H1 (cell line): Measurements from ENCODE around the gene PCDH9. TPM values are rescaled to one million over a fixed set of nuclear protein-coding genes. Genes with fewer than 3 reads are reported as not detected.

ENCODE experiments used
- CTCF ChIA-PET: fragments of 300-600 bp; sonication (Branson Sonifier 250); formaldehyde crosslinking; loops from one replicate; lab custom pipeline; 2021; ENCODE audit not compliant: partially characterized antibody; lab: Charles Lee
- POLR2A ChIA-PET: fragments of 300-600 bp; sonication (Branson Sonifier 250); formaldehyde crosslinking; loops from one replicate; lab custom pipeline; 2021; ENCODE audit warnings: inconsistent platforms; ENCODE audit not compliant: partially characterized antibody; lab: Charles Lee
- DNase-seq, 2 experiments: peaks; one replicate each; pipeline versions ENCODE4 v3.0.0 to v3.0.0-alpha.2; 2010 to 2022; ENCODE audit warnings: low spot score in 2 of 2, low read depth in 1 of 2, mixed read lengths in 1 of 2
- FAIRE-seq: peaks from 2 replicates; lab custom pipeline; 2011; peaks lifted over from hg19 to GRCh38; lab: Jason Lieb, UNC
- H2AFZ ChIP-seq: 2 replicates; pipeline ENCODE4 v1.8.1; 2012; ENCODE audit warnings: low read length, inconsistent platforms
- H2AK5ac ChIP-seq: 2 replicates; pipeline ENCODE4 v1.6.1; 2013; ENCODE audit warnings: low read depth, low read length
- H2BK120ac ChIP-seq: replicated peaks from 2 replicates; pipeline ENCODE3; 2013; ENCODE audit warnings: low read depth, low read length, inconsistent platforms
- H2BK12ac ChIP-seq: 2 replicates; pipeline ENCODE4 v1.6.1; 2013; ENCODE audit warnings: low read depth, low read length
- H2BK15ac ChIP-seq: 2 replicates; pipeline ENCODE4 v1.6.1; 2013; ENCODE audit warnings: low read length
- H2BK20ac ChIP-seq: 2 replicates; pipeline ENCODE4 v1.6.1; 2013; ENCODE audit warnings: low read length
- H2BK5ac ChIP-seq: 2 replicates; pipeline ENCODE4 v1.6.1; 2013; ENCODE audit warnings: low read depth, low read length
- H3K14ac ChIP-seq: 2 replicates; pipeline ENCODE4 v1.6.1; 2013; ENCODE audit warnings: inconsistent platforms; ENCODE audit not compliant: insufficient read length
- H3K18ac ChIP-seq: 2 replicates; pipeline ENCODE4 v1.6.1; 2013; ENCODE audit warnings: low read length; ENCODE audit errors: extremely low read depth
- H3K23ac ChIP-seq: 2 replicates; pipeline ENCODE4 v1.6.1; 2013; ENCODE audit warnings: inconsistent platforms; ENCODE audit not compliant: insufficient read length
- H3K23me2 ChIP-seq: 2 replicates; pipeline ENCODE4 v1.6.1; 2013; ENCODE audit warnings: low read depth, low read length
- H3K27ac ChIP-seq: 2 replicates; pipeline ENCODE4 v1.6.1; 2011; ENCODE audit warnings: low read depth, low read length, inconsistent platforms
- H3K27me3 ChIP-seq, 4 experiments: replicated peaks in 1 of 4; 1 replicate in 1 of 4; 2 replicates in 3 of 4; pipeline versions ENCODE4 v1.6.1 to v1.8.1; 2011 to 2013; ENCODE audit warnings: low read length in 3 of 4, mild to moderate bottlenecking in 3 of 4, inconsistent platforms in 2 of 4, mixed read lengths in 2 of 4, moderate library complexity in 1 of 4; ENCODE audit not compliant: control insufficient read depth in 3 of 4, insufficient read depth in 3 of 4; ENCODE audit errors: extremely low read depth in 1 of 4
- H3K36me3 ChIP-seq, 4 experiments: 2 replicates each; pipeline versions ENCODE4 v1.6.1 to v1.8.1; 2011 to 2013; ENCODE audit warnings: mild to moderate bottlenecking in 4 of 4, low read length in 3 of 4, moderate library complexity in 2 of 4, control low read depth in 1 of 4, inconsistent platforms in 1 of 4; ENCODE audit not compliant: insufficient read depth in 4 of 4, control insufficient read depth in 2 of 4
- H3K4ac ChIP-seq: replicated peaks from 2 replicates; pipeline ENCODE3; 2013; ENCODE audit warnings: low read length, low read depth, mixed read lengths, inconsistent platforms; ENCODE audit not compliant: insufficient read length
- H3K4me1 ChIP-seq, 4 experiments: replicated peaks in 1 of 4; 1 replicate in 1 of 4; 2 replicates in 3 of 4; pipeline versions ENCODE4 v1.6.1 to v1.8.1; 2011 to 2013; ENCODE audit warnings: low read length in 3 of 4, inconsistent platforms in 2 of 4, mixed read lengths in 1 of 4; ENCODE audit not compliant: insufficient read depth in 4 of 4, control insufficient read depth in 3 of 4
- H3K4me2 ChIP-seq, 2 experiments: 2 replicates each; pipeline versions ENCODE4 v1.6.1 to v1.8.1; 2011 to 2013; ENCODE audit warnings: low read depth in 2 of 2, low read length in 2 of 2, control low read depth in 1 of 2, inconsistent platforms in 1 of 2, mild to moderate bottlenecking in 1 of 2; ENCODE audit not compliant: insufficient read depth in 1 of 2
- H3K4me3 ChIP-seq, 4 experiments: fragments of 200-600, 300-600 bp in 1 of 4; sonication (generic), shearing (Covaris generic), sonication (Bioruptor Twin) in 1 of 4; 2 replicates each; pipeline versions ENCODE4 v1.5.1 to v1.8.1; 2011 to 2016; ENCODE audit warnings: low read length in 4 of 4, low read depth in 3 of 4, control low read depth in 2 of 4, inconsistent platforms in 2 of 4, mild to moderate bottlenecking in 2 of 4, mixed read lengths in 1 of 4, moderate library complexity in 1 of 4; ENCODE audit not compliant: insufficient read depth in 2 of 4; ENCODE audit errors: extremely low read depth in 1 of 4
- H3K56ac ChIP-seq: replicated peaks from 2 replicates; pipeline ENCODE3; 2013; ENCODE audit warnings: low read depth, mild to moderate bottlenecking, mixed read lengths, low read length, inconsistent platforms; ENCODE audit not compliant: insufficient read length
- H3K79me1 ChIP-seq: 2 replicates; pipeline ENCODE4 v1.6.1; 2013; ENCODE audit warnings: low read depth, low read length, control low read depth
- H3K79me2 ChIP-seq, 2 experiments: 2 replicates each; pipeline versions ENCODE4 v1.6.1 to v1.8.1; 2012 to 2013; ENCODE audit warnings: low read length in 2 of 2, mild to moderate bottlenecking in 2 of 2, inconsistent platforms in 1 of 2; ENCODE audit not compliant: insufficient read depth in 2 of 2, control insufficient read depth in 1 of 2
- H3K9ac ChIP-seq, 4 experiments: replicated peaks in 1 of 4; 1 replicate in 1 of 4; 2 replicates in 3 of 4; pipeline versions ENCODE4 v1.6.1 to v1.8.1; 2011 to 2013; ENCODE audit warnings: low read depth in 3 of 4, low read length in 3 of 4, control low read depth in 2 of 4, mild to moderate bottlenecking in 2 of 4, moderate library complexity in 2 of 4, inconsistent platforms in 1 of 4; ENCODE audit errors: extremely low read depth in 1 of 4
- H3K9me3 ChIP-seq, 2 experiments: 2 replicates each; pipeline versions ENCODE4 v1.6.1 to v1.8.1; 2012 to 2013; ENCODE audit warnings: mild to moderate bottlenecking in 2 of 2, moderate library complexity in 2 of 2, control low read depth in 1 of 2, inconsistent platforms in 1 of 2, low read depth in 1 of 2, low read length in 1 of 2, mixed read lengths in 1 of 2; ENCODE audit not compliant: insufficient read depth in 2 of 2
- H4K20me1 ChIP-seq, 2 experiments: replicated peaks in 1 of 2; 2 replicates each; pipeline versions ENCODE3 to v1.8.1; 2011 to 2013; ENCODE audit warnings: inconsistent platforms in 2 of 2, low read length in 2 of 2, mild to moderate bottlenecking in 1 of 2; ENCODE audit not compliant: insufficient read depth in 2 of 2, control insufficient read depth in 1 of 2
- H4K5ac ChIP-seq: 2 replicates; pipeline ENCODE4 v1.6.1; 2013; ENCODE audit warnings: low read length, low read depth, mixed read lengths, inconsistent platforms; ENCODE audit not compliant: insufficient read length
- H4K8ac ChIP-seq: 2 replicates; pipeline ENCODE4 v1.8.0; 2013; ENCODE audit warnings: mild to moderate bottlenecking, moderate library complexity, low read length, inconsistent platforms; ENCODE audit not compliant: insufficient read depth; ENCODE audit errors: extremely low read depth
- H4K91ac ChIP-seq: replicated peaks from 2 replicates; pipeline ENCODE3; 2013; ENCODE audit warnings: low read length, mixed read lengths, inconsistent platforms; ENCODE audit not compliant: insufficient read length
- CBX5 ChIP-seq: fragments of 300-800, 300-1000 bp; sonication (generic); IDR thresholded peaks from 2 replicates; pipeline ENCODE4 v1.7.1; 2016; ENCODE audit warnings: antibody characterized with exemption, low read length, low read depth
- CHD2 ChIP-seq: IDR thresholded peaks from 2 replicates; pipeline ENCODE4 v1.6.1; 2012; ENCODE audit warnings: low read length, improper control_type of control experiment
- FOSL1 ChIP-seq: IDR thresholded peaks from 2 replicates; pipeline ENCODE4 v1.6.1; 2011; ENCODE audit warnings: mild to moderate bottlenecking, low read depth, low read length, moderate library complexity; ENCODE audit not compliant: insufficient read depth
- HDAC6 ChIP-seq: IDR thresholded peaks from one replicate; pipeline ENCODE4 v1.7.1; 2012; ENCODE audit warnings: low read depth, mild to moderate bottlenecking, inconsistent platforms, low read length, moderate library complexity
- KDM1A ChIP-seq: fragments of 200-600, 300-600 bp; sonication (generic); IDR thresholded peaks from 2 replicates; pipeline ENCODE4 v1.7.1; 2016; ENCODE audit warnings: mild to moderate bottlenecking, low read length, borderline replicate concordance
- NRF1 ChIP-seq: IDR thresholded peaks from 2 replicates; pipeline ENCODE4 v1.6.1; 2011; ENCODE audit warnings: mild to moderate bottlenecking, low read depth, low read length, improper control_type of control experiment
- TBP ChIP-seq: IDR thresholded peaks from 2 replicates; pipeline ENCODE4 v1.6.1; 2011; ENCODE audit warnings: low read depth, low read length, improper control_type of control experiment
- TEAD4 ChIP-seq: IDR thresholded peaks from 2 replicates; pipeline ENCODE4 v1.6.1; 2012; ENCODE audit warnings: low read depth, low read length, inconsistent platforms, mixed read lengths
- polyA plus RNA-seq, 7 experiments: library from polyadenylated mRNA; depleted of rRNA in 3 of 7; stranded (reverse) in 5 of 7; unstranded in 2 of 7; fragments of >200 nt in 5 of 7; fragments of 200-250 nt in 2 of 7; gene quantifications; 1 replicate in 5 of 7; 2 replicates in 1 of 7; 4 replicates in 1 of 7; pipeline versions ENCODE4 v1.2.1 to v1.2.3, GENCODE V29; 2011 to 2013; ENCODE audit warnings: missing spikeins in 2 of 7, mixed read lengths in 2 of 7
- total RNA-seq: library from RNA; stranded (reverse); fragmentation: NEBNext Ultra II Directional; extraction: Animal tissue kit (Norgen Biotek cat#: 25700); gene quantifications from 2 replicates; pipeline ENCODE4 v1.2.1, GENCODE V29; 2021
- TF ChIP-seq, protein P1 (sequence below): IDR thresholded peaks from 2 replicates; pipeline ENCODE4 v1.6.1; 2012; ENCODE audit warnings: low read length, inconsistent platforms
- TF ChIP-seq, protein P2 (sequence below): IDR thresholded peaks from 2 replicates; pipeline ENCODE4 v1.6.1; 2012; ENCODE audit warnings: inconsistent platforms
- TF ChIP-seq, protein P3 (sequence below), 3 experiments: IDR thresholded peaks; 1 replicate in 2 of 3; 2 replicates in 1 of 3; pipeline versions ENCODE4 v1.5.1 to v1.6.1; 2011; ENCODE audit warnings: low read length in 3 of 3, mild to moderate bottlenecking in 3 of 3, inconsistent platforms in 2 of 3, low read depth in 1 of 3, moderate library complexity in 1 of 3; ENCODE audit not compliant: insufficient read depth in 1 of 3; ENCODE audit errors: control extremely low read depth in 1 of 3

PCDH9 gene
- total and polyA plus RNA-seq, 2 of the 8 experiments (the other 6 are each of a cell fraction or from before 2014, with no cell fraction given): 0.12 to 0.60 TPM

DNA sequence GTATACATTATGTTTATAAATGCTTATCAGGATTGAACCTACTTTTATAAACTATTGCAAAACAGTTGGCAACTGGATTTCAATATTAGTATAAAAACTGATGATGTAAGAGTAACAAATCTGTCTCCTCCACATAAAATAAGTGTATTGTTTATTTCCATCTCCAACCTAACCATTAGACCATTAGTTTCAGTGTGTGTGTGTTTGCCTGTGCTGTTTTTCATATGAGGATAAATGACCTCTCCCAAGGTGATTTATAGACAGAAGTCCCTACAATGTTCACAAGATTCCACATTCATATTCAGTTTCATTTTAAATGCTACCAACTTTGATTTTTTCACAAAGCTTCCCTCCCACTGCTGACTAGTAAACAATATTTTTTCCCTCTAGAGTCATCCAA lies 871.6 kb downstream of the PCDH9 start:
- H3K27ac ChIP-seq: no peak overlapping the region
- H3K23me2 ChIP-seq: no peaks in the 10 kb centered on the region
- H2BK12ac ChIP-seq: no peak overlapping the region
- no peaks in the 10 kb centered on the region for H3K27me3 ChIP-seq
- H2AFZ ChIP-seq: no peak overlapping the region
- H2AK5ac ChIP-seq: no peak overlapping the region
- no peaks in the 10 kb centered on the region for H3K79me1 ChIP-seq
- no peaks in the 10 kb centered on the region for H3K9me3 ChIP-seq
- no peaks in the 10 kb centered on the region for H4K20me1 ChIP-seq
- no peaks in the 10 kb centered on the region for H3K79me2 ChIP-seq
- H3K4ac ChIP-seq: no peak overlapping the region
- H3K56ac ChIP-seq: no peak overlapping the region
- no peak overlapping the region for H4K8ac ChIP-seq
- H2BK20ac ChIP-seq: no peak overlapping the region
- no peak overlapping the region for H2BK120ac ChIP-seq
- no peaks in the 10 kb centered on the region for H3K36me3 ChIP-seq
- no peak overlapping the region for H2BK15ac ChIP-seq
- no peak overlapping the region for H3K4me3 ChIP-seq
- H4K91ac ChIP-seq: no peak overlapping the region
- no peak overlapping the region for H3K14ac ChIP-seq
- FAIRE-seq (no peak), DNase-seq (no peak)
- no peak overlapping the region for H3K9ac ChIP-seq
- peaks cover 0 to 6% (median 0%) of the 10 kb centered on the region in 4 experiments; a peak in 1 of 7 replicates for H3K4me1 ChIP-seq
- no peak overlapping the region for H3K23ac ChIP-seq
- H4K5ac ChIP-seq: no peak overlapping the region
- no peak overlapping the region for H3K18ac ChIP-seq
- no peak overlapping the region for H3K4me2 ChIP-seq
- H2BK5ac ChIP-seq: no peak overlapping the region
- ChIA-PET POLR2A (no interaction called here), CTCF (interaction anchor here (0.7 kb wide), 1 partner anchor 849 kb away, joined by 3 read pairs; no protein-coding TSS in a partner anchor)
- TF ChIP-seq CHD2: no peak
- no peak for TF ChIP-seq HDAC6
- TF ChIP-seq, protein P1, sequence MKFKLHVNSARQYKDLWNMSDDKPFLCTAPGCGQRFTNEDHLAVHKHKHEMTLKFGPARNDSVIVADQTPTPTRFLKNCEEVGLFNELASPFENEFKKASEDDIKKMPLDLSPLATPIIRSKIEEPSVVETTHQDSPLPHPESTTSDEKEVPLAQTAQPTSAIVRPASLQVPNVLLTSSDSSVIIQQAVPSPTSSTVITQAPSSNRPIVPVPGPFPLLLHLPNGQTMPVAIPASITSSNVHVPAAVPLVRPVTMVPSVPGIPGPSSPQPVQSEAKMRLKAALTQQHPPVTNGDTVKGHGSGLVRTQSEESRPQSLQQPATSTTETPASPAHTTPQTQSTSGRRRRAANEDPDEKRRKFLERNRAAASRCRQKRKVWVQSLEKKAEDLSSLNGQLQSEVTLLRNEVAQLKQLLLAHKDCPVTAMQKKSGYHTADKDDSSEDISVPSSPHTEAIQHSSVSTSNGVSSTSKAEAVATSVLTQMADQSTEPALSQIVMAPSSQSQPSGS: no peak
- no peak for TF ChIP-seq FOSL1
- TF ChIP-seq CBX5: no peak
- TF ChIP-seq NRF1: no peak
- TF ChIP-seq, protein P2, sequence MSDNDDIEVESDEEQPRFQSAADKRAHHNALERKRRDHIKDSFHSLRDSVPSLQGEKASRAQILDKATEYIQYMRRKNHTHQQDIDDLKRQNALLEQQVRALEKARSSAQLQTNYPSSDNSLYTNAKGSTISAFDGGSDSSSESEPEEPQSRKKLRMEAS: no peak
- TF ChIP-seq KDM1A: no peak
- TF ChIP-seq TEAD4: no peak
- no peak for TF ChIP-seq TBP
- TF ChIP-seq, protein P3, sequence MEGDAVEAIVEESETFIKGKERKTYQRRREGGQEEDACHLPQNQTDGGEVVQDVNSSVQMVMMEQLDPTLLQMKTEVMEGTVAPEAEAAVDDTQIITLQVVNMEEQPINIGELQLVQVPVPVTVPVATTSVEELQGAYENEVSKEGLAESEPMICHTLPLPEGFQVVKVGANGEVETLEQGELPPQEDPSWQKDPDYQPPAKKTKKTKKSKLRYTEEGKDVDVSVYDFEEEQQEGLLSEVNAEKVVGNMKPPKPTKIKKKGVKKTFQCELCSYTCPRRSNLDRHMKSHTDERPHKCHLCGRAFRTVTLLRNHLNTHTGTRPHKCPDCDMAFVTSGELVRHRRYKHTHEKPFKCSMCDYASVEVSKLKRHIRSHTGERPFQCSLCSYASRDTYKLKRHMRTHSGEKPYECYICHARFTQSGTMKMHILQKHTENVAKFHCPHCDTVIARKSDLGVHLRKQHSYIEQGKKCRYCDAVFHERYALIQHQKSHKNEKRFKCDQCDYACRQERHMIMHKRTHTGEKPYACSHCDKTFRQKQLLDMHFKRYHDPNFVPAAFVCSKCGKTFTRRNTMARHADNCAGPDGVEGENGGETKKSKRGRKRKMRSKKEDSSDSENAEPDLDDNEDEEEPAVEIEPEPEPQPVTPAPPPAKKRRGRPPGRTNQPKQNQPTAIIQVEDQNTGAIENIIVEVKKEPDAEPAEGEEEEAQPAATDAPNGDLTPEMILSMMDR (IDR thresholded peaks at IDR 0.05; ENCODE audit: control extremely low read depth in 1 of 3, insufficient read depth in 1 of 3, low read depth in 1 of 3, low read length in 3 of 3): no peak
